Subcutaneous adipose tissue (tissue), 4 donors: ENCODE results near the gene MRPL36. TPM values are rescaled to one million over a fixed set of nuclear protein-coding genes. Genes with fewer than 3 reads are reported as not detected.

Experiments used
- CTCF ChIP-seq: fragments of 450-650 bp; IDR thresholded peaks from one replicate; pipeline ENCODE4 v1.5.1; 2016; ENCODE audit warnings: low read depth, mild to moderate bottlenecking, control low read depth, antibody characterized with exemption, moderate library complexity
- total RNA-seq, 4 donors: library from RNA; depleted of rRNA; stranded (reverse); fragments of >200 nt; gene quantifications; one replicate each; pipeline ENCODE4 v1.1.0, GENCODE V29; 2016

The MRPL36 gene
- total RNA-seq, 4 donors from 2014 or later = 27.9 to 56.1 (median 42.7) TPM

- TF ChIP-seq CTCF = no peak
Measured at GRCh38 chr5:1750469-1750868, 49.2 kb downstream of the MRPL36 start.

- no peak for TF ChIP-seq CTCF
Measured at GRCh38 chr5:1749346-1750124, 50.1 kb downstream of the MRPL36 start.

GRCh38 chr5:1748845-1749244 lies 50.8 kb downstream of the MRPL36 start:
- TF ChIP-seq CTCF = no peak

Other genes with a start within 250 kb of the MRPL36 start
- 10 to 100 TPM; 26.5 to 36.9 (median 34.5) TPM for gene NDUFS6, start 1.6 kb upstream of the MRPL36 start, total RNA-seq
- 1 to 10 TPM in 1 of 4 donors, under 1 TPM in 1, not detected in 2; 0.68 to 3.5 TPM for gene IRX4, start 83.1 kb upstream of the MRPL36 start, total RNA-seq